Measurements from ENCODE around the gene MMP20.
A peak's percentile ranks its signal among the peaks of the same experiment; 100 is the strongest.

The MMP20 gene

DNA sequence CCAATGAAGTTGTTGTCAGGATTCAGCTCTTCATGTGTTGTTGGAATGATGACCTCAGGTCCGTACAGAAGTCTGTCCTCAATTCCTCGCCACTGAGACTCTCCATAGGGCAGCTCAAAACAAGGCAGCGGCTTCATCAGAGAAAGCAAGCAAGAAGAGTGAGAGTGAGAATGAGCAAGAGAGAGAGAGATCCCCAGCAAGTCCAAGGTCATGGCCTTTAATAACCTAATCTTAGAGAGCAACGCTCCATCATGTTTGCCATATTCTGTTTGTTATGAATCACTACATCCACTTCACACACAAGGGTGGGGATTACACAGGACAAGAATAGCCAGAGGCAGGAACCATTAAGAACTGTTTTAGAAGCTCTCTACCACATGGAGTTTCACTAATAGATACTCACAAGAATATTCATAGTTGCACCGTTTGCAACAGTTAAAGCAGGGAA, 71.3 kb downstream of the MMP20 start:
- H3K9me3 ChIP-seq (ENCODE audit: low read length): no peaks in the 10 kb centered on the region
- H3K4me1 ChIP-seq (ENCODE audit: insufficient read depth, low read length): no peaks in the 10 kb centered on the region
- H2AFZ ChIP-seq (ENCODE audit: low read depth, low read length): no peak overlapping the region
- H3K27me3 ChIP-seq (ENCODE audit: insufficient read depth, low read length): no peaks in the 10 kb centered on the region
- no peaks in the 10 kb centered on the region for H3K36me3 ChIP-seq (ENCODE audit: insufficient read depth, low read length)
- no peak overlapping the region for H3K4me3 ChIP-seq (ENCODE audit: low read length)

DNA sequence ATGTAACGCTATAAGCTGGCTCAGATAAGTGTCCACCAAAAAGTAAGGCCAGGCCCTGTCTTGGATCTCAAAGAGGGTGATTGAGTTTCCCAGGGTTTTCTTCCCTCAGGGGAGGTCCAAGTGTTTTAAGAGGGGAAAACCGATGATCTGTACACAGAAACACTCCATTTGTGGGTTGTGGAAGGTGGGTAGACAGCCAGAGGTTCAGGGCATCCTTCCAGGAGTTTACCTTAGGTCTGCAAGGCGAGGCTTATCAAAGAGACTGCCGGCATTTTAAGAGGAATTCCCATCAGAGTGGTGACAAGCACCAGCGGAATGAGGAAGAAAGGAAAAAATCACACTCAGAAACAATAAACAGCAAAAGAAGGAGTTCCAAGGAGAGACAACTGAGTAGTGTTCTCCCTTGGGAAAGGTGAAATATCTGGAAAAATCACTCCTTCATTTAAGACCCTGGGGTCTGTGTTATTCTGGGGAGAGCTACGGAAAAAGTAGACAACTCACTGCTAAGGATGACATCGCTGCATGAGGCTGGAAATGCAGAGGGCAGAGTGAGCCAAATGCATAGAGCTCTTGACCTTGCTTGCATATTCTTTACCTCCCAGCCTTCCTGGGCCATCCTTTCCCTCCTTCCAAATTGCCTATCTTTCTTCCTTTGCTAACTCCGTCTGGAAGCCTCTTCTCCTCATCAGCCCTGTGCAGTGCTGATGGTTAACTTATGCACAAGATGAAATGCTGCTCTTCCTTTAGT, 72.5 kb downstream of the MMP20 start:
- no peak overlapping the region for H3K4me3 ChIP-seq (ENCODE audit: low read length)
- H3K9me3 ChIP-seq (ENCODE audit: low read length): no peaks in the 10 kb centered on the region
- no peaks in the 10 kb centered on the region for H3K36me3 ChIP-seq (ENCODE audit: insufficient read depth, low read length)
- no peaks in the 10 kb centered on the region for H3K27me3 ChIP-seq (ENCODE audit: insufficient read depth, low read length)
- H3K4me1 ChIP-seq (ENCODE audit: insufficient read depth, low read length): no peaks in the 10 kb centered on the region
- no peak overlapping the region for H2AFZ ChIP-seq (ENCODE audit: low read depth, low read length)

DNA sequence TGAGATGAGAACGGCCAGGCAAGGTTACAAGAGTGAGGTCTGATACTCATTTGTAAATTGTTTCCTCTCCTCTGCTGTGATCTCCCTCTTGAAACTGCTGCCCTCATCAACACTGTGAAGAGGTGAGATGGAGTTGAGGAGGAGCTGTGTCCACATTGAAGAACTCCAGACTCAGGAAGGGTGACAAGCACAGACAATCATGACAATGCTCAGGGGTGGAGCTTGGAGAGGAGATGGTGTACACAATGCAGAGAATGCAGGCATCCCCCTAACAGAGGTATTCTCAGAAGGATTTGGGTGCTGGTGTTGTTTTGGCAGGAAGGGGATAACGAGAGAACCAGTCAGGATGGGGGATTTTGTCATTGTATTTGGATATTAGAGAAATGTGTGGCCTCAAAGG, 73.1 kb downstream of the MMP20 start:
- H3K9me3 ChIP-seq (ENCODE audit: low read length): no peaks in the 10 kb centered on the region
- no peaks in the 10 kb centered on the region for H3K4me1 ChIP-seq (ENCODE audit: insufficient read depth, low read length)
- no peak overlapping the region for H3K4me3 ChIP-seq (ENCODE audit: low read length)
- H3K36me3 ChIP-seq (ENCODE audit: insufficient read depth, low read length): no peaks in the 10 kb centered on the region
- no peaks in the 10 kb centered on the region for H3K27me3 ChIP-seq (ENCODE audit: insufficient read depth, low read length)
- H2AFZ ChIP-seq (ENCODE audit: low read depth, low read length): no peak overlapping the region

- Histone ChIP-seq H3K27me3 (ENCODE audit: insufficient read depth, low read length) (no peaks in the 10 kb centered on the region), H3K4me3 (ENCODE audit: low read length) (no peak overlapping the region), H2AFZ (ENCODE audit: low read depth, low read length) (peak overlapping the region; percentile 29), H3K4me1 (ENCODE audit: insufficient read depth, low read length) (no peaks in the 10 kb centered on the region), H3K9me3 (ENCODE audit: low read length) (no peaks in the 10 kb centered on the region), H3K36me3 (ENCODE audit: insufficient read depth, low read length) (no peaks in the 10 kb centered on the region)
Measured at GRCh38 chr11:102551169-102551781, 73.9 kb downstream of the MMP20 start.

- Histone ChIP-seq H3K27me3 (ENCODE audit: insufficient read depth, low read length) (no peaks in the 10 kb centered on the region), H3K4me1 (ENCODE audit: insufficient read depth, low read length) (no peaks in the 10 kb centered on the region), H3K4me3 (ENCODE audit: low read length) (no peak overlapping the region), H3K9me3 (ENCODE audit: low read length) (no peaks in the 10 kb centered on the region), H3K36me3 (ENCODE audit: insufficient read depth, low read length) (no peaks in the 10 kb centered on the region), H2AFZ (ENCODE audit: low read depth, low read length) (no peak overlapping the region)
Measured at GRCh38 chr11:102546923-102547471, 78.1 kb downstream of the MMP20 start.

DNA sequence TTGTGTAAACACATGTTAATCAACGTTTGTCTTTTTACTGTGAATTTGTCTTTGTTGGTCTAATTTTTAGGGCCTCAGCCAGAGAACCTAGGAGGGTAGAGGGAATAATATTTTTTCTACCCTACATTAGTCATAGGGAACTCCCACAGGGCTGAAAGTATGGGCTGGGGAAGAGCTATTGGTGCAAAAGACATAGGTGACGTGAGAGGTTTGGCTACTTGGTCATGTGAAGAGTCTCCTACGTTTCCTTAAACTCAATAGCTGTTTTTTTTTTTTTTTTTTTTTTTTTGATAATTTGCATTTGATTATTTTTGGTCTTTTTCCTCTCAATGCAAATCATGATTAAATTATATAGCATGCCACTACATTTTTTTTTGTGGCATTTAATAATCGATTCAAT, 78.7 kb downstream of the MMP20 start:
- H2AFZ ChIP-seq (ENCODE audit: low read depth, low read length): no peak overlapping the region
- H3K4me3 ChIP-seq (ENCODE audit: low read length): no peak overlapping the region
- H3K9me3 ChIP-seq (ENCODE audit: low read length): no peaks in the 10 kb centered on the region
- H3K4me1 ChIP-seq (ENCODE audit: insufficient read depth, low read length): no peaks in the 10 kb centered on the region
- no peaks in the 10 kb centered on the region for H3K27me3 ChIP-seq (ENCODE audit: insufficient read depth, low read length)
- no peaks in the 10 kb centered on the region for H3K36me3 ChIP-seq (ENCODE audit: insufficient read depth, low read length)

- Histone ChIP-seq H3K4me1 (ENCODE audit: insufficient read depth, low read length) (no peaks in the 10 kb centered on the region), H3K4me3 (ENCODE audit: low read length) (no peak overlapping the region), H3K36me3 (ENCODE audit: insufficient read depth, low read length) (no peaks in the 10 kb centered on the region), H2AFZ (ENCODE audit: low read depth, low read length) (no peak overlapping the region), H3K9me3 (ENCODE audit: low read length) (no peaks in the 10 kb centered on the region), H3K27me3 (ENCODE audit: insufficient read depth, low read length) (no peaks in the 10 kb centered on the region)
Measured at GRCh38 chr11:102545701-102546100, 79.4 kb downstream of the MMP20 start.

DNA sequence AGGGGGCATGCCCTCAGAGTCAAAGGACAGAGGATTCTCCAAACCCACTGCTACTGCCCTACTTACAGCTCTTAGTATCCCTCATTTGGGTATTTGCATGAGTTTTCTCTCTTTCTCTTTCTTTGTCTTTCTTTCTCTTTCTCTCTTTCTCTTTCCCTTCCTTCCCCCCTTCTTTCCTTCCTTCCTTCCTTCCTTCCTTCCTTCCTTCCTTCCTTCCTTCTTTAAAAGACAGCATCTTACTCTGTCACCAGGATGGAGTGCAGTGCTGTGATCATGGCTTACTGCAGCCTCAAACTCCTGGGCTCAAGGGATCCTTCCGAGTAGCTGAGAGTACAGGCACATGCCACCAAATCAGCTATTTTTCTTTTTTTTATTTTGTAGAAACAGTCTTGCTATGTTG, 80.5 kb downstream of the MMP20 start:
- Histone ChIP-seq H3K9me3 (ENCODE audit: low read length) (no peaks in the 10 kb centered on the region), H3K4me1 (ENCODE audit: insufficient read depth, low read length) (no peaks in the 10 kb centered on the region), H3K27me3 (ENCODE audit: insufficient read depth, low read length) (no peaks in the 10 kb centered on the region), H3K4me3 (ENCODE audit: low read length) (no peak overlapping the region), H2AFZ (ENCODE audit: low read depth, low read length) (no peak overlapping the region), H3K36me3 (ENCODE audit: insufficient read depth, low read length) (no peaks in the 10 kb centered on the region)

DNA sequence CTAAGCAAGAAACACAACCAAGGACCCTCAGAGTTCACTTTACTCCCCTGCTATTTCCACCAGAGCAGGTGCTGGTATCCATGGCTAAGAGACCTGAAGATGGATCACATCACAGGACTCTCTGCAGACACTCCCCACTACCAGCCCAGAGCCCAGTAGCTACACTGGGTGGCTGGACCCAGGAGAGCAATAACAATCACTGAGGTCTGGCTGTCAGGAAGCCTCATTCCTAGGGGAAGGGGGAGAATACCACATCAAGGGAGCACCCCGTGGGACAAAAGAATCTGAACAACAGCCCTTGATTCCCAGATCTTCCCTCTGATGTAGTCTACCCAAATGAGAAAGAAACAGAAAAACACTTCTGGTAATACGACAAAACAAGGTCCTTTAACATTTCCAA, 85.6 kb downstream of the MMP20 start:
- Histone ChIP-seq H3K27me3 (ENCODE audit: insufficient read depth, low read length) (no peaks in the 10 kb centered on the region), H2AFZ (ENCODE audit: low read depth, low read length) (no peak overlapping the region), H3K4me1 (ENCODE audit: insufficient read depth, low read length) (no peaks in the 10 kb centered on the region), H3K9me3 (ENCODE audit: low read length) (no peaks in the 10 kb centered on the region), H3K4me3 (ENCODE audit: low read length) (no peak overlapping the region), H3K36me3 (ENCODE audit: insufficient read depth, low read length) (no peaks in the 10 kb centered on the region)

DNA sequence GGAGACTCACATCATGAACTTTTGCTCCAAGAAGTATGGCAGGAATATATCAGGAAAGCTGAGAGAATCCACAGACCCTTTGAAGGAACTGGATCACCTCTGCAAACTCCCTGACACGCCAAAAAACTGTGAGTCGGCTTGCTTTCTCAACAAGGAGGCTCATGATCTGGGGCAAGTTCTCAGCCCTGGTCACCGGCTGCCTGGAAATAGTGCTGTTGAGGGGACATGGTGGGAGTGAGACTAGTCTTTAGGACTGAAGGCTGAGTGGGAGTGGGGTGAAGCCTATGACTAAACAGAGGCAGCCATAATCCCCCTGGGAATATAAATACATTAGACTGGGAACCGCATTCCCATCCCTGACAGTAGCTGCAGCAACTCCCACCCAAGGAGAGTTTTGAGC, 86.2 kb downstream of the MMP20 start:
- no peak overlapping the region for H2AFZ ChIP-seq (ENCODE audit: low read depth, low read length)
- no peaks in the 10 kb centered on the region for H3K4me1 ChIP-seq (ENCODE audit: insufficient read depth, low read length)
- H3K9me3 ChIP-seq (ENCODE audit: low read length): no peaks in the 10 kb centered on the region
- H3K27me3 ChIP-seq (ENCODE audit: insufficient read depth, low read length): no peaks in the 10 kb centered on the region
- no peaks in the 10 kb centered on the region for H3K36me3 ChIP-seq (ENCODE audit: insufficient read depth, low read length)
- H3K4me3 ChIP-seq (ENCODE audit: low read length): no peak overlapping the region

DNA sequence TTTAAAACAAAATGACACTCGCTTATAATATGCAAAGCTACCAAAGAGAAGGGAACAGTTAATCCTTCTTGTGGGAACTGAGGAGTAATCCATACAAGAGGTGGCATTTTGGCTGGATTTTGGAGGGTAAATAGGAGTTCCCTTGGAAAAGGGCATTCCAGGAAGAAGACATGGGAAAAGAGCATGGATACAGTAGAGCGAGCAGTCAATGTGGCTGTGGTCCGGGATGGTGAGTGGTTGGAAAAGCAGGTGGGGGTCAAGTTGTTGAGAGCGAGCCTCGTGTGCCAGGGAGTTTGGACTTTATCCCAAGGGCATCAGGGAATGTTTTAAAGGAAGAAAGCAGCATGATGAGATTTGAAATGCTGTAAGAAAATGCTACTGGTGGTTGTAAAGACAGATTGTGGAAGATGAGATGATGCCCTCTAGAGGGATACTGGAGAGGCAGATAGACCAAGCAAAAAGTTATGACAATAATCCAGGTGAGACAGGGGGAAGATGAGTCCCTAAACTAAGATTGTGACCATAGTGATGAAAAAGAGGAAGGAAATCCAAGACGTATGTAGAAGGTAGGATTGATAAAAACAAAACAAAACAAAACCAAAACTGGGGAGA, 90.8 kb downstream of the MMP20 start:
- no peaks in the 10 kb centered on the region for H3K27me3 ChIP-seq (ENCODE audit: insufficient read depth, low read length)
- H3K4me1 ChIP-seq (ENCODE audit: insufficient read depth, low read length): no peaks in the 10 kb centered on the region
- no peaks in the 10 kb centered on the region for H3K9me3 ChIP-seq (ENCODE audit: low read length)
- no peak overlapping the region for H2AFZ ChIP-seq (ENCODE audit: low read depth, low read length)
- H3K36me3 ChIP-seq (ENCODE audit: insufficient read depth, low read length): no peaks in the 10 kb centered on the region
- no peak overlapping the region for H3K4me3 ChIP-seq (ENCODE audit: low read length)

DNA sequence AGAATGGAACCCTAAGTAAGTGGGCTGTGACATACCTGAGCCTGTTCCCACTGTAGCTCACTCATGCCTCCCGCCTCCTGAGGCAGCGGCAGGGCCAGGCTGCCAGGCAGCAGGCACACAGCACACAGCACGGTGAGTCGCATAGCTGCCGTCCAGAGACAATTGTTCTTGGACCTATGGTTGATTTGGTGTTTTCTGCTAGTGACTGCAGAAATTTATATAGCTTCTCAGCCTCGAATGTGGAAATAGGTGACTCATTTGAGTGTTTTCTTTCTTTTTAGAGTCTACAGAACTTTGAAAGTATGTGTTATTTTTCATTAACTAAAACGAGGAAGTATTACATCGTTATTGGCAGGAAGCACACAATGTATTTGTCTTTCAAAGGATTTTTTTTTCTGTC, 94.6 kb downstream of the MMP20 start, which contains the start of gene MMP7:
MMP7 (minus strand) TSS at position 190 of the 400 bp plus-strand sequence; CDS start at position 143, 47 bp downstream.
- Histone ChIP-seq H2AFZ (ENCODE audit: low read depth, low read length) (no peak within 1 kb of the TSS), H3K36me3 (ENCODE audit: insufficient read depth, low read length) (no peaks in the 10 kb centered on the region), H3K27me3 (ENCODE audit: insufficient read depth, low read length) (no peaks in the 10 kb centered on the region), H3K4me1 (ENCODE audit: insufficient read depth, low read length) (no peaks in the 10 kb centered on the region), H3K9me3 (ENCODE audit: low read length) (no peaks in the 10 kb centered on the region), H3K4me3 (ENCODE audit: low read length) (no peak within 1 kb of the TSS)

DNA sequence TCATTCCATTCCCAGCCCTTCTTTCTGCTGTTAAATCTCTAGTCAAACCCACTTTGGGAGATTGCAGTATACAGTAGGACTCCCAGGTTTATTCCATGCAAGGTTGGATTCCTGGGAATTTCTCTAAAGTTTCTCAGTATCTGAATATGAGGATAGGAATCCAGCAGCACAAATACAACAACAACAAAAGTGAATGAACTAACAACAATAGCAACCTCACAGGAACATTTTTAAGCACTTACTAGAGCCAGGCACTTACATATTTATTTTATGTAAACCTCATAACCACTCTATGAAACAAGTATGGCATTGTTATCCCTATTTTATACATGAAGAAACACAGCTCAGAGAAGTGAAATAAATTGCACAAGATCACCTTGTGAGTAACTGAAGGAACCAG, 96.5 kb downstream of the MMP20 start:
- no peaks in the 10 kb centered on the region for H3K36me3 ChIP-seq (ENCODE audit: insufficient read depth, low read length)
- no peaks in the 10 kb centered on the region for H3K9me3 ChIP-seq (ENCODE audit: low read length)
- H3K4me1 ChIP-seq (ENCODE audit: insufficient read depth, low read length): no peaks in the 10 kb centered on the region
- H3K27me3 ChIP-seq (ENCODE audit: insufficient read depth, low read length): no peaks in the 10 kb centered on the region
- H2AFZ ChIP-seq (ENCODE audit: low read depth, low read length): no peak overlapping the region
- H3K4me3 ChIP-seq (ENCODE audit: low read length): no peak overlapping the region

All from neuron (in vitro differentiated cells).